SK-N-SH treated with all-trans-retinoic acid at 6 μM for 48 hours (cell line): ENCODE measurements around the gene OR1K1.

Experiments used
- CSDC2 ChIP-seq: fragments of 250-450 bp; sonication (Bioruptor Pico); IDR thresholded peaks from 2 replicates; pipeline ENCODE4 v1.5.0; 2020; ENCODE audit warnings: mild to moderate bottlenecking, moderate library complexity
- ISL1 ChIP-seq: fragments of 250-450 bp; sonication (Bioruptor Pico); IDR thresholded peaks from 2 replicates; pipeline ENCODE4 v2.1.2; 2022; ENCODE audit warnings: mild to moderate bottlenecking, moderate library complexity
- TCF4 ChIP-seq: fragments of 250-450 bp; sonication (Bioruptor Pico); IDR thresholded peaks from 2 replicates; pipeline ENCODE4 v1.8.0; 2021; ENCODE audit warnings: mild to moderate bottlenecking, moderate library complexity, borderline replicate concordance
- TOX ChIP-seq: fragments of 250-450 bp; sonication (Bioruptor Pico); IDR thresholded peaks from 2 replicates; pipeline ENCODE4 v1.8.0; 2021; ENCODE audit warnings: mild to moderate bottlenecking, moderate library complexity, borderline replicate concordance
- ZFP3 ChIP-seq: fragments of 250-450 bp; sonication (Bioruptor Pico); IDR thresholded peaks from 2 replicates; pipeline ENCODE4 v1.5.0; 2020; ENCODE audit warnings: mild to moderate bottlenecking, moderate library complexity
- ZFP30 ChIP-seq: fragments of 450-650 bp; formaldehyde crosslinking; IDR thresholded peaks from 2 replicates; pipeline ENCODE4 v1.5.0; 2022; ENCODE audit warnings: mild to moderate bottlenecking, moderate library complexity
- ZNF565 ChIP-seq: fragments of 450-650 bp; formaldehyde crosslinking; conservative IDR thresholded peaks from 2 replicates; pipeline ENCODE4 v1.5.0; 2020; ENCODE audit warnings: low read depth, mild to moderate bottlenecking, moderate library complexity
- TF ChIP-seq, protein P1 (sequence below): fragments of 250-450 bp; sonication (Bioruptor Pico); IDR thresholded peaks from 2 replicates; pipeline ENCODE4 v1.8.0; 2020; ENCODE audit warnings: mild to moderate bottlenecking, moderate library complexity, borderline replicate concordance
- TF ChIP-seq, protein P2 (sequence below): fragments of 250-450 bp; sonication (Bioruptor Pico); IDR thresholded peaks from 2 replicates; pipeline ENCODE4 v1.5.0; 2020; ENCODE audit warnings: mild to moderate bottlenecking, moderate library complexity
- TF ChIP-seq, protein P3 (sequence below): fragments of 250-450 bp; sonication (Bioruptor Pico); IDR thresholded peaks from 2 replicates; pipeline ENCODE4 v1.5.1; 2020; ENCODE audit warnings: low read depth, mild to moderate bottlenecking, moderate library complexity

GRCh38 chr9:122837266-122837850, 37.4 kb downstream of the OR1K1 start:
- TF ChIP-seq, protein P1, sequence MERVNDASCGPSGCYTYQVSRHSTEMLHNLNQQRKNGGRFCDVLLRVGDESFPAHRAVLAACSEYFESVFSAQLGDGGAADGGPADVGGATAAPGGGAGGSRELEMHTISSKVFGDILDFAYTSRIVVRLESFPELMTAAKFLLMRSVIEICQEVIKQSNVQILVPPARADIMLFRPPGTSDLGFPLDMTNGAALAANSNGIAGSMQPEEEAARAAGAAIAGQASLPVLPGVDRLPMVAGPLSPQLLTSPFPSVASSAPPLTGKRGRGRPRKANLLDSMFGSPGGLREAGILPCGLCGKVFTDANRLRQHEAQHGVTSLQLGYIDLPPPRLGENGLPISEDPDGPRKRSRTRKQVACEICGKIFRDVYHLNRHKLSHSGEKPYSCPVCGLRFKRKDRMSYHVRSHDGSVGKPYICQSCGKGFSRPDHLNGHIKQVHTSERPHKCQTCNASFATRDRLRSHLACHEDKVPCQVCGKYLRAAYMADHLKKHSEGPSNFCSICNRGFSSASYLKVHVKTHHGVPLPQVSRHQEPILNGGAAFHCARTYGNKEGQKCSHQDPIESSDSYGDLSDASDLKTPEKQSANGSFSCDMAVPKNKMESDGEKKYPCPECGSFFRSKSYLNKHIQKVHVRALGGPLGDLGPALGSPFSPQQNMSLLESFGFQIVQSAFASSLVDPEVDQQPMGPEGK: no peak
- TF ChIP-seq TCF4 (CRISPR knock-in tag) (no peak), ZFP30 (CRISPR knock-in tag) (no peak), TOX (CRISPR knock-in tag) (no peak), ISL1 (CRISPR knock-in tag) (no peak), ZNF565 (no peak), ZFP3 (CRISPR knock-in tag) (no peak), CSDC2 (no peak)
- TF ChIP-seq, protein P2, sequence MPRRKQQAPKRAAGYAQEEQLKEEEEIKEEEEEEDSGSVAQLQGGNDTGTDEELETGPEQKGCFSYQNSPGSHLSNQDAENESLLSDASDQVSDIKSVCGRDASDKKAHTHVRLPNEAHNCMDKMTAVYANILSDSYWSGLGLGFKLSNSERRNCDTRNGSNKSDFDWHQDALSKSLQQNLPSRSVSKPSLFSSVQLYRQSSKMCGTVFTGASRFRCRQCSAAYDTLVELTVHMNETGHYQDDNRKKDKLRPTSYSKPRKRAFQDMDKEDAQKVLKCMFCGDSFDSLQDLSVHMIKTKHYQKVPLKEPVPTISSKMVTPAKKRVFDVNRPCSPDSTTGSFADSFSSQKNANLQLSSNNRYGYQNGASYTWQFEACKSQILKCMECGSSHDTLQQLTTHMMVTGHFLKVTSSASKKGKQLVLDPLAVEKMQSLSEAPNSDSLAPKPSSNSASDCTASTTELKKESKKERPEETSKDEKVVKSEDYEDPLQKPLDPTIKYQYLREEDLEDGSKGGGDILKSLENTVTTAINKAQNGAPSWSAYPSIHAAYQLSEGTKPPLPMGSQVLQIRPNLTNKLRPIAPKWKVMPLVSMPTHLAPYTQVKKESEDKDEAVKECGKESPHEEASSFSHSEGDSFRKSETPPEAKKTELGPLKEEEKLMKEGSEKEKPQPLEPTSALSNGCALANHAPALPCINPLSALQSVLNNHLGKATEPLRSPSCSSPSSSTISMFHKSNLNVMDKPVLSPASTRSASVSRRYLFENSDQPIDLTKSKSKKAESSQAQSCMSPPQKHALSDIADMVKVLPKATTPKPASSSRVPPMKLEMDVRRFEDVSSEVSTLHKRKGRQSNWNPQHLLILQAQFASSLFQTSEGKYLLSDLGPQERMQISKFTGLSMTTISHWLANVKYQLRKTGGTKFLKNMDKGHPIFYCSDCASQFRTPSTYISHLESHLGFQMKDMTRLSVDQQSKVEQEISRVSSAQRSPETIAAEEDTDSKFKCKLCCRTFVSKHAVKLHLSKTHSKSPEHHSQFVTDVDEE: no peak
- TF ChIP-seq, protein P3, sequence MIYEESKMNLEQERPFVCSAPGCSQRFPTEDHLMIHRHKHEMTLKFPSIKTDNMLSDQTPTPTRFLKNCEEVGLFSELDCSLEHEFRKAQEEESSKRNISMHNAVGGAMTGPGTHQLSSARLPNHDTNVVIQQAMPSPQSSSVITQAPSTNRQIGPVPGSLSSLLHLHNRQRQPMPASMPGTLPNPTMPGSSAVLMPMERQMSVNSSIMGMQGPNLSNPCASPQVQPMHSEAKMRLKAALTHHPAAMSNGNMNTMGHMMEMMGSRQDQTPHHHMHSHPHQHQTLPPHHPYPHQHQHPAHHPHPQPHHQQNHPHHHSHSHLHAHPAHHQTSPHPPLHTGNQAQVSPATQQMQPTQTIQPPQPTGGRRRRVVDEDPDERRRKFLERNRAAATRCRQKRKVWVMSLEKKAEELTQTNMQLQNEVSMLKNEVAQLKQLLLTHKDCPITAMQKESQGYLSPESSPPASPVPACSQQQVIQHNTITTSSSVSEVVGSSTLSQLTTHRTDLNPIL (CRISPR knock-in tag): no peak
